Nephron progenitor cell (in vitro differentiated cells): ENCODE results near the gene HCFC1.
A peak's percentile ranks its signal among the peaks of the same experiment; 100 is the strongest.

Experiments used
- DNase-seq: peaks from one replicate; pipeline ENCODE4 v3.0.0; 2021
- H3K27ac Mint-ChIP-seq: 2 replicates; pipeline ENCODE4 v1.8.0; 2021; ENCODE audit warnings: mild to moderate bottlenecking, moderate library complexity, mixed read lengths
- H3K27me3 Mint-ChIP-seq: 2 replicates; pipeline ENCODE4 v1.8.0; 2021; ENCODE audit warnings: mild to moderate bottlenecking, low read depth, mixed read lengths; ENCODE audit not compliant: poor library complexity
- H3K36me3 Mint-ChIP-seq: 2 replicates; pipeline ENCODE4 v1.8.0; 2021; ENCODE audit warnings: low read depth, mixed read lengths
- H3K4me1 Mint-ChIP-seq: 2 replicates; pipeline ENCODE4 v1.8.0; 2021; ENCODE audit warnings: mixed read lengths
- H3K4me3 Mint-ChIP-seq: 2 replicates; pipeline ENCODE4 v1.8.0; 2021; ENCODE audit warnings: mild to moderate bottlenecking, moderate library complexity, mixed read lengths
- H3K9me3 Mint-ChIP-seq: 2 replicates; pipeline ENCODE4 v1.8.0; 2021; ENCODE audit warnings: mild to moderate bottlenecking, moderate library complexity, mixed read lengths
- CTCF ChIP-seq: fragments of 200-600 bp; sonication (generic); IDR thresholded peaks from 2 replicates; pipeline ENCODE4 v1.5.0; 2021; ENCODE audit warnings: antibody characterized with exemption

The HCFC1 gene

GRCh38 chrX:153932220-153932915 is 39.2 kb downstream of the HCFC1 start:
- no peak overlapping the region for H3K4me3 Mint-ChIP-seq
- peaks cover 18% of the 10 kb centered on the region for H3K36me3 Mint-ChIP-seq
- peaks cover 50% of the 10 kb centered on the region for H3K9me3 Mint-ChIP-seq
- H3K27me3 Mint-ChIP-seq = peaks cover 2% of the 10 kb centered on the region
- H3K4me1 Mint-ChIP-seq = peaks cover 23% of the 10 kb centered on the region
- DNase-seq = no peak
- no peak overlapping the region for H3K27ac Mint-ChIP-seq
- TF ChIP-seq CTCF = no peak

- Mint-ChIP-seq H3K36me3 (peaks cover 18% of the 10 kb centered on the region), H3K4me3 (no peak overlapping the region), H3K27ac (no peak overlapping the region), H3K9me3 (peaks cover 55% of the 10 kb centered on the region), H3K27me3 (no peaks in the 10 kb centered on the region), H3K4me1 (peaks cover 23% of the 10 kb centered on the region)
- TF ChIP-seq CTCF = no peak
- no peak for DNase-seq
Measured at GRCh38 chrX:153931748-153932147, 39.9 kb downstream of the HCFC1 start.

- H3K27me3 Mint-ChIP-seq = peaks cover 3% of the 10 kb centered on the region
- H3K4me1 Mint-ChIP-seq = peaks cover 19% of the 10 kb centered on the region
- peak overlapping the region; percentile 91 for H3K27ac Mint-ChIP-seq
- H3K36me3 Mint-ChIP-seq = peaks cover 18% of the 10 kb centered on the region
- DNase-seq = no peak
- TF ChIP-seq CTCF = no peak
- peaks cover 51% of the 10 kb centered on the region for H3K9me3 Mint-ChIP-seq
- H3K4me3 Mint-ChIP-seq = no peak overlapping the region
Measured at GRCh38 chrX:153931151-153931550, 40.5 kb downstream of the HCFC1 start.

GRCh38 chrX:153930011-153930910 is 41.4 kb downstream of the HCFC1 start:
- DNase-seq = no peak
- H3K4me1 Mint-ChIP-seq = peaks cover 24% of the 10 kb centered on the region
- H3K9me3 Mint-ChIP-seq = peaks cover 51% of the 10 kb centered on the region
- H3K27me3 Mint-ChIP-seq = peaks cover 3% of the 10 kb centered on the region
- H3K36me3 Mint-ChIP-seq = peaks cover 18% of the 10 kb centered on the region
- H3K4me3 Mint-ChIP-seq = no peak overlapping the region
- H3K27ac Mint-ChIP-seq = no peak overlapping the region
- no peak for TF ChIP-seq CTCF

- Mint-ChIP-seq H3K4me3 (no peak overlapping the region), H3K27ac (no peak overlapping the region), H3K4me1 (peaks cover 30% of the 10 kb centered on the region), H3K9me3 (peaks cover 58% of the 10 kb centered on the region), H3K27me3 (peaks cover 3% of the 10 kb centered on the region), H3K36me3 (peaks cover 18% of the 10 kb centered on the region)
- no peak for DNase-seq
- TF ChIP-seq CTCF = no peak
Measured at GRCh38 chrX:153929576-153929975, 42.0 kb downstream of the HCFC1 start.
